GM12878 (cell line): ENCODE results near the gene AGBL1. TPM values are rescaled to one million over a fixed set of nuclear protein-coding genes. Genes with fewer than 3 reads are reported as not detected.

Source experiments
- ATAC-seq: fragments of 200-7000 bp; cut with Tn5 transposase; 3 replicates; pipeline ENCODE4 v1.9.1; 2020; ENCODE audit warnings: mild to moderate bottlenecking, moderate library complexity
- BruUV-seq: library from RNA; stranded (reverse); fragments of 400-500 nt; replicated peaks from 2 replicates; lab custom pipeline; 2021; lab: Mats Ljungman, UMichigan
- CTCF ChIA-PET: fragments of 300-600 bp; sonication (Branson Sonifier 250); formaldehyde crosslinking; extraction: SDS; loops from one replicate; lab custom pipeline; 2021; ENCODE audit warnings: inconsistent platforms; lab: Yijun Ruan, JAX
- POLR2A ChIA-PET: fragments of 350-600 bp; formaldehyde crosslinking; extraction: SDS; loops from one replicate; lab custom pipeline; 2021; ENCODE audit warnings: inconsistent platforms; lab: Charles Lee
- RAD21 ChIA-PET: fragments of 300-600 bp; sonication (Branson Sonifier 250); formaldehyde crosslinking; loops from one replicate; lab custom pipeline; 2023; ENCODE audit warnings: antibody characterized with exemption; ENCODE audit not compliant: unreplicated experiment; lab: Charles Lee
- SMC1A ChIA-PET: fragments of 300-600 bp; sonication (Branson Sonifier 250); formaldehyde crosslinking; loops from one replicate; lab custom pipeline; 2023; ENCODE audit not compliant: unreplicated experiment, uncharacterized antibody; lab: Charles Lee
- DNase-seq: peaks from one replicate; pipeline ENCODE4 v3.0.0-alpha.2; 2011; ENCODE audit warnings: low read depth, low spot score
- FAIRE-seq: peaks from 3 replicates; lab custom pipeline; 2011; peaks lifted over from hg19 to GRCh38; lab: Jason Lieb, UNC
- H2AFZ ChIP-seq: 2 replicates; pipeline ENCODE4 v1.6.0; 2011; ENCODE audit warnings: low read depth, low read length, control low read depth; ENCODE audit not compliant: control insufficient read depth
- H3K27ac ChIP-seq: 2 replicates; pipeline ENCODE4 v1.5.1; 2011; ENCODE audit warnings: control low read depth; ENCODE audit not compliant: control insufficient read depth, insufficient read depth
- H3K27me3 ChIP-seq, 2 experiments: replicated peaks in 1 of 2; 2 replicates each; pipeline versions ENCODE4 v1.6.0 to v1.6.1; 2011; ENCODE audit warnings: low read length in 1 of 2; ENCODE audit not compliant: control insufficient read depth in 2 of 2, insufficient read depth in 2 of 2
- H3K36me3 ChIP-seq, 2 experiments: 2 replicates each; pipeline ENCODE4 v1.5.1; 2011; ENCODE audit warnings: low read length in 1 of 2; ENCODE audit not compliant: control insufficient read depth in 2 of 2, insufficient read depth in 2 of 2
- H3K4me1 ChIP-seq: 2 replicates; pipeline ENCODE4 v1.6.1; 2011; ENCODE audit warnings: mild to moderate bottlenecking, low read length, moderate library complexity, mixed read lengths; ENCODE audit not compliant: control insufficient read depth, insufficient read depth
- H3K4me2 ChIP-seq: 2 replicates; pipeline ENCODE4 v1.6.0; 2011; ENCODE audit warnings: control low read depth; ENCODE audit not compliant: control insufficient read depth, insufficient read depth
- H3K4me3 ChIP-seq: fragments of 200-600 bp; sonication (generic); 2 replicates; pipeline ENCODE4 v1.5.1; 2016
- H3K79me2 ChIP-seq: 2 replicates; pipeline ENCODE4 v1.6.0; 2011; ENCODE audit warnings: low read length; ENCODE audit not compliant: control insufficient read depth, insufficient read depth
- H3K9ac ChIP-seq: 2 replicates; pipeline ENCODE4 v1.8.0; 2011; ENCODE audit warnings: low read length, control low read depth, mixed read lengths; ENCODE audit not compliant: control insufficient read depth, insufficient read depth
- H3K9me3 ChIP-seq: replicated peaks from 3 replicates; pipeline ENCODE4 v1.5.1; 2011; ENCODE audit warnings: mild to moderate bottlenecking, low read length; ENCODE audit not compliant: control insufficient read depth, insufficient read depth
- H4K20me1 ChIP-seq: 2 replicates; pipeline ENCODE4 v1.6.0; 2011; ENCODE audit not compliant: control insufficient read depth, insufficient read depth
- CREB1 ChIP-seq: IDR thresholded peaks from 2 replicates; pipeline ENCODE4 v1.6.1; 2012; ENCODE audit warnings: low read depth, mild to moderate bottlenecking, inconsistent platforms
- SMC3 ChIP-seq: IDR thresholded peaks from 2 replicates; pipeline ENCODE4 v1.6.1; 2011; ENCODE audit warnings: low read length, improper control_type of control experiment, borderline replicate concordance
- YBX1 ChIP-seq: fragments of 450-650 bp; IDR thresholded peaks from 2 replicates; pipeline ENCODE4 v1.6.1; 2016; ENCODE audit warnings: antibody characterized with exemption
- WGBS: methylation state at CpG from one replicate; pipeline ENCODE4 v1.1.6; 2016; ENCODE audit warnings: low lambda C conversion rate; ENCODE audit not compliant: insufficient replicate concordance, insufficient coverage; ENCODE audit errors: missing lambda C conversion rate; 5-methylcytosine and 5-hydroxymethylcytosine counted together
- in situ Hi-C: fragments of 300-500 bp; cut with MboI; formaldehyde crosslinking; loops from 9 replicates; pipeline ENCODE4 v1.14.3; 2018; ENCODE audit warnings: mixed read lengths
- intact Hi-C: fragments of 100-400 bp; cut with micrococcal nuclease; formaldehyde crosslinking; loops from one replicate; pipeline ENCODE4 v1.14.2; 2022; ENCODE audit not compliant: unreplicated experiment
- polyA plus RNA-seq, 11 experiments: library from polyadenylated mRNA; depleted of rRNA in 4 of 11; unstranded in 6 of 11; stranded (reverse) in 5 of 11; fragments of >200 nt; fragmentation: Nextera tagmentation in 4 of 11; fragmentation: Illumina TruSeq in 1 of 11; extraction: Ambion mirVana in 4 of 11; extraction: Trizol in 1 of 11; gene quantifications; 1 replicate in 1 of 11; 2 replicates in 10 of 11; pipeline versions ENCODE4 v1.2.1 to v1.2.3, GENCODE V29; 2011 to 2016; ENCODE audit warnings: inconsistent platforms in 2 of 11, missing spikeins in 2 of 11, low read depth in 1 of 11
- total RNA-seq, 4 experiments: library from RNA; depleted of rRNA in 3 of 4; stranded (reverse); fragments of >200 nt in 3 of 4; fragmentation: Illumina TruSeq in 1 of 4; extraction: Trizol in 1 of 4; gene quantifications; 2 replicates each; pipeline versions ENCODE4 v1.2.1 to v1.2.3, GENCODE V29; 2013 to 2021
- TF ChIP-seq, protein P1 (sequence below): IDR thresholded peaks from 2 replicates; pipeline ENCODE4 v1.6.1; 2012; ENCODE audit warnings: improper control_type of control experiment, low read depth, low read length; ENCODE audit not compliant: insufficient replicate concordance
- TF ChIP-seq, protein P2 (sequence below): fragments of 450-650 bp; formaldehyde crosslinking; IDR thresholded peaks from 2 replicates; pipeline ENCODE4 v1.4.0; 2022; ENCODE audit warnings: mild to moderate bottlenecking, moderate library complexity
- TF ChIP-seq, protein P3 (sequence below): fragments of 450-650 bp; IDR thresholded peaks from 2 replicates; pipeline ENCODE4 v1.6.1; 2017; ENCODE audit warnings: mild to moderate bottlenecking, moderate library complexity
- TF ChIP-seq, protein P4 (sequence below): IDR thresholded peaks from 2 replicates; pipeline ENCODE4 v1.6.1; 2011; ENCODE audit warnings: borderline replicate concordance, low read depth, mild to moderate bottlenecking, moderate library complexity, low read length; ENCODE audit not compliant: insufficient read depth, poor library complexity, severe bottlenecking

Gene AGBL1
- total and polyA plus RNA-seq, 10 of the 15 experiments (the other 5 are each of a cell fraction or from before 2014, with no cell fraction given): not detected

DNA sequence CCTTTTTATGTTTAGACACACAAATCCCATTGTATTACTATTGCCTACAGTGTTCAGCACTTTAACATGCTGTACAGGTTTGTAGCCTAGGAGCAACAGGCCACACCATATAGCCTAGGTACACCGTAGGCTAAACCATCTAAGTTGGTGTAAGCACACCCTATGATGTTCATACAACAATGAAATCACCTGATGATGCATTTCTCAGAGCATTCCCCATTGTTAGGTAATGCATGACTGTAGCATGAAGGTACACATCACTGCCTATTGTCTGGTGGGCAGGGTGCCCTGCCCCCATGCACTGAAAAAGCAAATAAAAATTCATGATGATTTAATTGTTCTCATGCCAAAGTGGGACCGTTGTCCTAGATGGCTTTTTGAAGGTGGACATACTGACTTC, 183.6 kb downstream of the AGBL1 start (continued):
- TF ChIP-seq, protein P1, sequence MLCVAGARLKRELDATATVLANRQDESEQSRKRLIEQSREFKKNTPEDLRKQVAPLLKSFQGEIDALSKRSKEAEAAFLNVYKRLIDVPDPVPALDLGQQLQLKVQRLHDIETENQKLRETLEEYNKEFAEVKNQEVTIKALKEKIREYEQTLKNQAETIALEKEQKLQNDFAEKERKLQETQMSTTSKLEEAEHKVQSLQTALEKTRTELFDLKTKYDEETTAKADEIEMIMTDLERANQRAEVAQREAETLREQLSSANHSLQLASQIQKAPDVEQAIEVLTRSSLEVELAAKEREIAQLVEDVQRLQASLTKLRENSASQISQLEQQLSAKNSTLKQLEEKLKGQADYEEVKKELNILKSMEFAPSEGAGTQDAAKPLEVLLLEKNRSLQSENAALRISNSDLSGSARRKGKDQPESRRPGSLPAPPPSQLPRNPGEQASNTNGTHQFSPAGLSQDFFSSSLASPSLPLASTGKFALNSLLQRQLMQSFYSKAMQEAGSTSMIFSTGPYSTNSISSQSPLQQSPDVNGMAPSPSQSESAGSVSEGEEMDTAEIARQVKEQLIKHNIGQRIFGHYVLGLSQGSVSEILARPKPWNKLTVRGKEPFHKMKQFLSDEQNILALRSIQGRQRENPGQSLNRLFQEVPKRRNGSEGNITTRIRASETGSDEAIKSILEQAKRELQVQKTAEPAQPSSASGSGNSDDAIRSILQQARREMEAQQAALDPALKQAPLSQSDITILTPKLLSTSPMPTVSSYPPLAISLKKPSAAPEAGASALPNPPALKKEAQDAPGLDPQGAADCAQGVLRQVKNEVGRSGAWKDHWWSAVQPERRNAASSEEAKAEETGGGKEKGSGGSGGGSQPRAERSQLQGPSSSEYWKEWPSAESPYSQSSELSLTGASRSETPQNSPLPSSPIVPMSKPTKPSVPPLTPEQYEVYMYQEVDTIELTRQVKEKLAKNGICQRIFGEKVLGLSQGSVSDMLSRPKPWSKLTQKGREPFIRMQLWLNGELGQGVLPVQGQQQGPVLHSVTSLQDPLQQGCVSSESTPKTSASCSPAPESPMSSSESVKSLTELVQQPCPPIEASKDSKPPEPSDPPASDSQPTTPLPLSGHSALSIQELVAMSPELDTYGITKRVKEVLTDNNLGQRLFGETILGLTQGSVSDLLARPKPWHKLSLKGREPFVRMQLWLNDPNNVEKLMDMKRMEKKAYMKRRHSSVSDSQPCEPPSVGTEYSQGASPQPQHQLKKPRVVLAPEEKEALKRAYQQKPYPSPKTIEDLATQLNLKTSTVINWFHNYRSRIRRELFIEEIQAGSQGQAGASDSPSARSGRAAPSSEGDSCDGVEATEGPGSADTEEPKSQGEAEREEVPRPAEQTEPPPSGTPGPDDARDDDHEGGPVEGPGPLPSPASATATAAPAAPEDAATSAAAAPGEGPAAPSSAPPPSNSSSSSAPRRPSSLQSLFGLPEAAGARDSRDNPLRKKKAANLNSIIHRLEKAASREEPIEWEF: no peak
- TF ChIP-seq, all 136 proteins: peak for 0

DNA sequence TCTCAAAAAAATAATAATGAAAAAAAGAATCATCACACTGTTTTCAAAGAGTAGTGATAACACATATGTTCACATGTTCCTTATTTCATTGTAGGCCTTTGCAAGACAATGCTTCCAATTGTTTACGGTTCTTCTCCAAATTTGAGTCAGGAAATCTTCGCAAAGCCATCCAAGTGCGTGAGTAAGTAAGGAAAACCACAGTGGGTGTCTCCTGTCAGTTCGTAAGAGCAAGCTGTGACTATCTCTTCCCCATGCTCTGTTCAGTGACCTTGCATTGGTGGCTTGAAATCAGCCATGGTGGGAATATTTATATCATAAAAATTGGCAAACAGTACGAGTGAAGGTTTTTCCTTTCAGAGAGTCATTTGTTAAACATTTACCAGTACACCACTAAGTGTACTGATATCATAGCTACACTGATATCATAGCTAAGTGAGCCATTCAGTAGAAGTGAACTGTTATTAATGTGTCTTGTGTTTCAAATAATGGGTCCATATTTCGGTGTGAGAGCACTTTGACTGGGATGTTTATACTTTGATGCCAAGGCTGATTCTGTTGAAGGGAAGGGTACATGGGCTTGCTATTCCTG, 187.3 kb downstream of the AGBL1 start:
- in situ Hi-C loops: no loop called here
- TF ChIP-seq CREB1 (no peak), SMC3 (no peak), YBX1 (no peak)
- TF ChIP-seq, protein P2, sequence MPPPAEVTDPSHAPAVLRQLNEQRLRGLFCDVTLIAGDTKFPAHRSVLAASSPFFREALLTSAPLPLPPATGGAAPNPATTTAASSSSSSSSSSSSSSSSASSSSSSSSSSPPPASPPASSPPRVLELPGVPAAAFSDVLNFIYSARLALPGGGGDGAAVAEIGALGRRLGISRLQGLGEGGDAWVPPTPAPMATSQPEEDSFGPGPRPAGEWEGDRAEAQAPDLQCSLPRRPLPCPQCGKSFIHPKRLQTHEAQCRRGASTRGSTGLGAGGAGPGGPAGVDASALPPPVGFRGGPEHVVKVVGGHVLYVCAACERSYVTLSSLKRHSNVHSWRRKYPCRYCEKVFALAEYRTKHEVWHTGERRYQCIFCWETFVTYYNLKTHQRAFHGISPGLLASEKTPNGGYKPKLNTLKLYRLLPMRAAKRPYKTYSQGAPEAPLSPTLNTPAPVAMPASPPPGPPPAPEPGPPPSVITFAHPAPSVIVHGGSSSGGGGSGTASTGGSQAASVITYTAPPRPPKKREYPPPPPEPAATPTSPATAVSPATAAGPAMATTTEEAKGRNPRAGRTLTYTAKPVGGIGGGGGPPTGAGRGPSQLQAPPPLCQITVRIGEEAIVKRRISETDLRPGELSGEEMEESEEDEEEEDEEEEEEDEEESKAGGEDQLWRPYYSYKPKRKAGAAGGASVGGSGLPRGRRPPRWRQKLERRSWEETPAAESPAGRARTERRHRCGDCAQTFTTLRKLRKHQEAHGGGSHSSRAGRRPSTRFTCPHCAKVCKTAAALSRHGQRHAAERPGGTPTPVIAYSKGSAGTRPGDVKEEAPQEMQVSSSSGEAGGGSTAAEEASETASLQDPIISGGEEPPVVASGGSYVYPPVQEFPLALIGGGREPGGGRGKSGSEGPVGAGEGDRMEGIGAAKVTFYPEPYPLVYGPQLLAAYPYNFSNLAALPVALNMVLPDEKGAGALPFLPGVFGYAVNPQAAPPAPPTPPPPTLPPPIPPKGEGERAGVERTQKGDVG: no peak
- TF ChIP-seq, protein P3, sequence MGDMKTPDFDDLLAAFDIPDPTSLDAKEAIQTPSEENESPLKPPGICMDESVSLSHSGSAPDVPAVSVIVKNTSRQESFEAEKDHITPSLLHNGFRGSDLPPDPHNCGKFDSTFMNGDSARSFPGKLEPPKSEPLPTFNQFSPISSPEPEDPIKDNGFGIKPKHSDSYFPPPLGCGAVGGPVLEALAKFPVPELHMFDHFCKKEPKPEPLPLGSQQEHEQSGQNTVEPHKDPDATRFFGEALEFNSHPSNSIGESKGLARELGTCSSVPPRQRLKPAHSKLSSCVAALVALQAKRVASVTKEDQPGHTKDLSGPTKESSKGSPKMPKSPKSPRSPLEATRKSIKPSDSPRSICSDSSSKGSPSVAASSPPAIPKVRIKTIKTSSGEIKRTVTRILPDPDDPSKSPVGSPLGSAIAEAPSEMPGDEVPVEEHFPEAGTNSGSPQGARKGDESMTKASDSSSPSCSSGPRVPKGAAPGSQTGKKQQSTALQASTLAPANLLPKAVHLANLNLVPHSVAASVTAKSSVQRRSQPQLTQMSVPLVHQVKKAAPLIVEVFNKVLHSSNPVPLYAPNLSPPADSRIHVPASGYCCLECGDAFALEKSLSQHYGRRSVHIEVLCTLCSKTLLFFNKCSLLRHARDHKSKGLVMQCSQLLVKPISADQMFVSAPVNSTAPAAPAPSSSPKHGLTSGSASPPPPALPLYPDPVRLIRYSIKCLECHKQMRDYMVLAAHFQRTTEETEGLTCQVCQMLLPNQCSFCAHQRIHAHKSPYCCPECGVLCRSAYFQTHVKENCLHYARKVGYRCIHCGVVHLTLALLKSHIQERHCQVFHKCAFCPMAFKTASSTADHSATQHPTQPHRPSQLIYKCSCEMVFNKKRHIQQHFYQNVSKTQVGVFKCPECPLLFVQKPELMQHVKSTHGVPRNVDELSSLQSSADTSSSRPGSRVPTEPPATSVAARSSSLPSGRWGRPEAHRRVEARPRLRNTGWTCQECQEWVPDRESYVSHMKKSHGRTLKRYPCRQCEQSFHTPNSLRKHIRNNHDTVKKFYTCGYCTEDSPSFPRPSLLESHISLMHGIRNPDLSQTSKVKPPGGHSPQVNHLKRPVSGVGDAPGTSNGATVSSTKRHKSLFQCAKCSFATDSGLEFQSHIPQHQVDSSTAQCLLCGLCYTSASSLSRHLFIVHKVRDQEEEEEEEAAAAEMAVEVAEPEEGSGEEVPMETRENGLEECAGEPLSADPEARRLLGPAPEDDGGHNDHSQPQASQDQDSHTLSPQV: no peak
- TF ChIP-seq, protein P4, sequence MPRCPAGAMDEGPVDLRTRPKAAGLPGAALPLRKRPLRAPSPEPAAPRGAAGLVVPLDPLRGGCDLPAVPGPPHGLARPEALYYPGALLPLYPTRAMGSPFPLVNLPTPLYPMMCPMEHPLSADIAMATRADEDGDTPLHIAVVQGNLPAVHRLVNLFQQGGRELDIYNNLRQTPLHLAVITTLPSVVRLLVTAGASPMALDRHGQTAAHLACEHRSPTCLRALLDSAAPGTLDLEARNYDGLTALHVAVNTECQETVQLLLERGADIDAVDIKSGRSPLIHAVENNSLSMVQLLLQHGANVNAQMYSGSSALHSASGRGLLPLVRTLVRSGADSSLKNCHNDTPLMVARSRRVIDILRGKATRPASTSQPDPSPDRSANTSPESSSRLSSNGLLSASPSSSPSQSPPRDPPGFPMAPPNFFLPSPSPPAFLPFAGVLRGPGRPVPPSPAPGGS: no peak

More for the DNA sequence above, 187.3 kb downstream of the AGBL1 start:
- SMC1A ChIA-PET: no interaction called here
- Histone ChIP-seq H3K27ac (no peak overlapping the region), H3K9me3 (no peaks in the 10 kb centered on the region), H3K27me3 (no peaks in the 10 kb centered on the region), H3K4me2 (no peak overlapping the region), H3K4me3 (no peak overlapping the region), H4K20me1 (no peaks in the 10 kb centered on the region), H2AFZ (no peak overlapping the region), H3K4me1 (no peaks in the 10 kb centered on the region), H3K36me3 (no peaks in the 10 kb centered on the region), H3K79me2 (no peaks in the 10 kb centered on the region), H3K9ac (no peak overlapping the region)
- POLR2A ChIA-PET: no interaction called here
- no TSS peak for BruUV-seq
- ATAC-seq: no peak
- CTCF ChIA-PET: no interaction called here
- intact Hi-C loops: no loop called here
- no peak for FAIRE-seq
- no peak for DNase-seq
- 29% methylated on average over 6 of the region's 6 CpGs for WGBS
- RAD21 ChIA-PET: no interaction called here
